Endothelial cell of hepatic sinusoid (primary cell): ENCODE results near the gene RIC8A.
"Not testable (repeated sequence)": the region's sequence is repeated elsewhere in the genome, so short reads cannot be mapped to it uniquely, and the experiment has no call there.

Source experiments
- in situ Hi-C: cut with HindIII; loops from 2 replicates; pipeline ENCODE4 v1.10.0; 2017; ENCODE audit warnings: low sequenced_read_pairs

Gene RIC8A

GRCh38 chr11:207208-207862 is at the start of gene RIC8A, which contains the start of gene BET1L:
Gene RIC8A, plus strand, starts transcription at chr11:207708. Its CDS starts 1,147 bp downstream, at chr11:208855.
Gene BET1L, minus strand, starts transcription at chr11:207399. Its CDS starts 78 bp downstream, at chr11:207321.
- in situ Hi-C loops: no loop called here

GRCh38 chr11:180242-180641 is 27.3 kb upstream of the RIC8A start:
- in situ Hi-C loops: not testable (repeated sequence)

GRCh38 chr11:189200-189783 is 18.2 kb upstream of the RIC8A start:
- in situ Hi-C loops: not testable (repeated sequence)

- in situ Hi-C loops: not testable (repeated sequence)
These were observed 17.6 kb upstream of the RIC8A start for GRCh38 chr11:189843-190311.

GRCh38 chr11:190546-190945 is 17.0 kb upstream of the RIC8A start:
- in situ Hi-C loops: not testable (repeated sequence)

- in situ Hi-C loops: not testable (repeated sequence)
These were observed 15.7 kb upstream of the RIC8A start for GRCh38 chr11:191490-192478.

- in situ Hi-C loops: not testable (repeated sequence)
These were observed 14.8 kb upstream of the RIC8A start, which contains the start of gene SCGB1C1 for GRCh38 chr11:192674-193128. Gene SCGB1C1, plus strand, starts transcription at chr11:193078. Its CDS starts 22 bp downstream, at chr11:193100.

- in situ Hi-C loops: not testable (repeated sequence)
These were observed 14.0 kb upstream of the RIC8A start for GRCh38 chr11:193481-193880.

GRCh38 chr11:196786-197731 is 10.4 kb upstream of the RIC8A start:
- in situ Hi-C loops: no loop called here

GRCh38 chr11:197741-198235 is 9.7 kb upstream of the RIC8A start:
- in situ Hi-C loops: no loop called here

GRCh38 chr11:198236-198806 is 9.2 kb upstream of the RIC8A start:
- in situ Hi-C loops: no loop called here

- in situ Hi-C loops: no loop called here
These were observed 8.4 kb upstream of the RIC8A start for GRCh38 chr11:199004-199581.

GRCh38 chr11:199782-200181 is 7.7 kb upstream of the RIC8A start:
- in situ Hi-C loops: no loop called here

- in situ Hi-C loops: no loop called here
These were observed 7.1 kb upstream of the RIC8A start for GRCh38 chr11:200224-201003.

GRCh38 chr11:201966-202365 is 5.5 kb upstream of the RIC8A start:
- in situ Hi-C loops: no loop called here

GRCh38 chr11:202490-202889 is 5.0 kb upstream of the RIC8A start:
- in situ Hi-C loops: no loop called here

- in situ Hi-C loops: no loop called here
These were observed 4.2 kb upstream of the RIC8A start for GRCh38 chr11:203056-203944.
